ENCODE results near the gene FSHB. TPM values are rescaled to one million over a fixed set of nuclear protein-coding genes. Genes with fewer than 3 reads are reported as not detected.

FSHB gene
- total and polyA plus RNA-seq, 9 of the 15 experiments (the other 6 are each of a cell fraction or from before 2014, with no cell fraction given) = not detected

GRCh38 chr11:30244265-30244664 lies 13.5 kb downstream of the FSHB start:
- 0% methylated on average over 1 of the region's 1 CpG for WGBS (ENCODE audit: insufficient coverage, low coverage, missing lambda C conversion rate)
- H3K36me3 ChIP-seq (ENCODE audit: control insufficient read depth, insufficient read depth, low read length) = no peaks in the 10 kb centered on the region
- ATAC-seq (no peak), FAIRE-seq (no peak), DNase-seq (ENCODE audit: extremely low read depth in 1 of 4, low spot score in 3 of 4) (no peak)
- H3K27ac ChIP-seq (ENCODE audit: extremely low read depth, low read depth, low read length) = no peak overlapping the region
- H3K4me1 ChIP-seq (replicated peaks in 1 of 2; ENCODE audit: control insufficient read depth in 2 of 2, insufficient read depth in 2 of 2, low read length in 2 of 2) = no peaks in the 10 kb centered on the region
- no peak for TF ChIP-seq ZSCAN29 (IDR thresholded peaks at IDR 0.05)
- TF ChIP-seq ZNF41 (CRISPR knock-in tag; conservative IDR thresholded peaks at IDR 0.05) = no peak
- no peak for TF ChIP-seq MED1 (CRISPR knock-in tag; IDR thresholded peaks at IDR 0.05; ENCODE audit: borderline replicate concordance)
- no peak for TF ChIP-seq SP2 (IDR thresholded peaks at IDR 0.05; ENCODE audit: extremely low read depth, low read depth, low read length, poor library complexity, severe bottlenecking)
- no peak for TF ChIP-seq PHTF2 (CRISPR knock-in tag; IDR thresholded peaks at IDR 0.05)
- TF ChIP-seq NR4A1 (CRISPR knock-in tag; IDR thresholded peaks at IDR 0.05) = no peak
- no peak for TF ChIP-seq NR4A1 (tag; IDR thresholded peaks at IDR 0.05)
- TF ChIP-seq ZFP1 (CRISPR knock-in tag; IDR thresholded peaks at IDR 0.05) = no peak
- TF ChIP-seq ZNF12 (CRISPR knock-in tag; IDR thresholded peaks at IDR 0.05) = no peak
- TF ChIP-seq MAFF (IDR thresholded peaks at IDR 0.05; ENCODE audit: low read length) = no peak
- no peak for TF ChIP-seq ZNF121 (CRISPR knock-in tag; conservative IDR thresholded peaks at IDR 0.05)
- TF ChIP-seq ARID4B (CRISPR knock-in tag; IDR thresholded peaks at IDR 0.05) = no peak
- TF ChIP-seq POLR2AphosphoS2 (IDR thresholded peaks at IDR 0.05; ENCODE audit: low read length) = no peak
- no peak for TF ChIP-seq BCL6 (CRISPR knock-in tag; IDR thresholded peaks at IDR 0.05)
- no peak for TF ChIP-seq GATAD2A (IDR thresholded peaks at IDR 0.05)
- TF ChIP-seq ZNF316 (IDR thresholded peaks at IDR 0.05) = no peak
- TF ChIP-seq SMAD2 (IDR thresholded peaks at IDR 0.05; ENCODE audit: low read depth, low read length) = no peak
- no peak for TF ChIP-seq RBM15 (IDR thresholded peaks at IDR 0.05; ENCODE audit: insufficient read depth, low read length)
- no peak for TF ChIP-seq ZNF134 (CRISPR knock-in tag; conservative IDR thresholded peaks at IDR 0.05)
- TF ChIP-seq CBFB (CRISPR knock-in tag; IDR thresholded peaks at IDR 0.05) = no peak
- H3K79me2 ChIP-seq (ENCODE audit: control insufficient read depth, insufficient read depth, low read length) = no peaks in the 10 kb centered on the region
- no peaks in the 10 kb centered on the region for H4K20me1 ChIP-seq (replicated peaks; ENCODE audit: control insufficient read depth, insufficient read depth, low read length)
- H3K4me3 ChIP-seq = no peak overlapping the region
- H3K9ac ChIP-seq (ENCODE audit: insufficient read depth in 1 of 2, low read depth in 2 of 2, low read length in 2 of 2) = no peak overlapping the region
- H2AFZ ChIP-seq (ENCODE audit: low read depth, low read length) = no peak overlapping the region
- in situ Hi-C loops (cut with MboI) (no loop called here), intact Hi-C loops (cut with micrococcal nuclease) (no loop called here)
- ChIA-PET POLR2A (no interaction called here), CTCF (ENCODE audit: low intra/inter-chr PET ratio) (no interaction called here)
- no peaks in the 10 kb centered on the region for H3K9me3 ChIP-seq (replicated peaks; ENCODE audit: control insufficient read depth, insufficient read depth, low read depth, low read length)
- no peaks in the 10 kb centered on the region for H3K27me3 ChIP-seq (ENCODE audit: control insufficient read depth in 2 of 2, insufficient read depth in 2 of 2, low read length in 2 of 2)
- H3K4me2 ChIP-seq (ENCODE audit: insufficient read depth, low read length) = no peak overlapping the region
- BruUV-seq (replicated peaks) = no TSS peak
- H3K9me1 ChIP-seq (ENCODE audit: control insufficient read depth, insufficient read depth, low read length) = no peaks in the 10 kb centered on the region
